Nasal cavity respiratory epithelium epithelial cell of viscerocranial mucosa (primary cell): ENCODE results near the gene PPP1R37. TPM values are rescaled to one million over a fixed set of nuclear protein-coding genes. Genes with fewer than 3 reads are reported as not detected.

ENCODE experiments used
- total RNA-seq: library from RNA; depleted of rRNA; stranded (reverse); fragments of >200 nt; gene quantifications from 2 replicates; pipeline ENCODE4 v1.2.3, GENCODE V29; 2014

Gene PPP1R37
- total RNA-seq = 16.1 and 35.8 TPM in 2 replicates

GRCh38 chr19:45092747-45093678 lies at the start of gene PPP1R37:
PPP1R37 (plus strand) TSS chr19:45093179; CDS start chr19:45093326, 147 bp downstream.

GRCh38 chr19:45076029-45076850 lies 16.7 kb upstream of the PPP1R37 start, which contains the start of gene ZNF296:
ZNF296 (minus strand) TSS chr19:45076478; CDS start chr19:45076373, 105 bp downstream.

GRCh38 chr19:45079063-45079910 lies 13.7 kb upstream of the PPP1R37 start, which contains the start of gene GEMIN7:
GEMIN7 (plus strand) TSS chr19:45079260; CDS start chr19:45090115, 10,855 bp downstream.

GRCh38 chr19:45160870-45161737 lies 68.1 kb downstream of the PPP1R37 start, which contains the start of gene NKPD1:
NKPD1 (minus strand) TSS chr19:45160982; CDS start chr19:45160150, 832 bp downstream.

GRCh38 chr19:45177817-45178261 lies 84.9 kb downstream of the PPP1R37 start, which contains the start of gene TRAPPC6A:
TRAPPC6A (minus strand) TSS chr19:45178237; CDS start chr19:45178218, 19 bp downstream.

GRCh38 chr19:45178262-45179071 lies 85.5 kb downstream of the PPP1R37 start, which contains the start of gene BLOC1S3:
BLOC1S3 (plus strand) TSS chr19:45178784; CDS start chr19:45179297, 513 bp downstream.

Other genes starting within 250 kb of the PPP1R37 start
- 49.9 and 65.4 TPM in 2 replicates for gene NECTIN2, start 246.9 kb upstream of the PPP1R37 start, total RNA-seq
- gene TOMM40, start 201.9 kb upstream of the PPP1R37 start, total RNA-seq = 62.5 and 73.3 TPM in 2 replicates
- gene APOE, start 187.4 kb upstream of the PPP1R37 start, total RNA-seq = 27.3 and 227 TPM in 2 replicates
- 0.43 TPM in 1 of 2 replicates, not detected in the other for gene APOC1, start 178.6 kb upstream of the PPP1R37 start, total RNA-seq
- gene APOC4, start 150.9 kb upstream of the PPP1R37 start, total RNA-seq = not detected in 2 replicates
- not detected in 2 replicates for gene APOC2, start 147.1 kb upstream of the PPP1R37 start, total RNA-seq
- 33.5 and 73.4 TPM in 2 replicates for gene CLPTM1, start 137.8 kb upstream of the PPP1R37 start, total RNA-seq
- 5.8 and 14.2 TPM in 2 replicates for gene RELB, start 91.7 kb upstream of the PPP1R37 start, total RNA-seq
- gene CLASRP, start 54.1 kb upstream of the PPP1R37 start, total RNA-seq = 7.2 and 15.0 TPM in 2 replicates
- gene ZNF296, start 16.7 kb upstream of the PPP1R37 start, total RNA-seq = 0.68 and 1.2 TPM in 2 replicates
- 14.9 and 27.0 TPM in 2 replicates for gene GEMIN7, start 13.9 kb upstream of the PPP1R37 start, total RNA-seq
- 0.34 and 0.93 TPM in 2 replicates for gene NKPD1, start 67.8 kb downstream of the PPP1R37 start, total RNA-seq
- gene TRAPPC6A, start 85.1 kb downstream of the PPP1R37 start, total RNA-seq = 7.9 and 8.2 TPM in 2 replicates
- 6.1 and 6.2 TPM in 2 replicates for gene BLOC1S3, start 85.6 kb downstream of the PPP1R37 start, total RNA-seq
- gene EXOC3L2, start 152.2 kb downstream of the PPP1R37 start, total RNA-seq = 0.07 TPM in 1 of 2 replicates, not detected in the other
- 6.8 and 40.3 TPM in 2 replicates for gene MARK4, start 158.1 kb downstream of the PPP1R37 start, total RNA-seq
- gene CKM, start 229.7 kb downstream of the PPP1R37 start, total RNA-seq = not detected in 2 replicates
- gene KLC3, start 247.6 kb downstream of the PPP1R37 start, total RNA-seq = 60.3 and 96.0 TPM in 2 replicates